Esophagus squamous epithelium (tissue), 4 donors: ENCODE measurements around the gene ELF2.

ENCODE experiments used
- CTCF ChIP-seq, 6 experiments: fragments of 450-650 bp in 4 of 6; fragments of 200-600 bp in 2 of 6; sonication (generic) in 2 of 6; IDR thresholded peaks; one replicate each; pipeline ENCODE4 v1.5.1; 2016 to 2019; ENCODE audit warnings: antibody characterized with exemption in 6 of 6, mild to moderate bottlenecking in 4 of 6, moderate library complexity in 4 of 6
- POLR2A ChIP-seq, 4 donors: fragments of 450-650 bp; IDR thresholded peaks; one replicate each; pipeline ENCODE4 v1.6.1; 2017; ENCODE audit warnings: antibody characterized with exemption in 4 of 4, mild to moderate bottlenecking in 4 of 4, moderate library complexity in 3 of 4

- TF ChIP-seq CTCF (IDR thresholded peaks at IDR 0.05) (no peak), POLR2A (IDR thresholded peaks at IDR 0.05) (no peak)
Measured at GRCh38 chr4:139144911-139145551, 32.0 kb downstream of the ELF2 start.
